ENCODE results near the gene DAGLA. TPM values are rescaled to one million over a fixed set of nuclear protein-coding genes. Genes with fewer than 3 reads are reported as not detected.

Gene DAGLA
- total RNA-seq, 2 experiments from 2014 or later, result 0.44 to 0.45 TPM

DNA sequence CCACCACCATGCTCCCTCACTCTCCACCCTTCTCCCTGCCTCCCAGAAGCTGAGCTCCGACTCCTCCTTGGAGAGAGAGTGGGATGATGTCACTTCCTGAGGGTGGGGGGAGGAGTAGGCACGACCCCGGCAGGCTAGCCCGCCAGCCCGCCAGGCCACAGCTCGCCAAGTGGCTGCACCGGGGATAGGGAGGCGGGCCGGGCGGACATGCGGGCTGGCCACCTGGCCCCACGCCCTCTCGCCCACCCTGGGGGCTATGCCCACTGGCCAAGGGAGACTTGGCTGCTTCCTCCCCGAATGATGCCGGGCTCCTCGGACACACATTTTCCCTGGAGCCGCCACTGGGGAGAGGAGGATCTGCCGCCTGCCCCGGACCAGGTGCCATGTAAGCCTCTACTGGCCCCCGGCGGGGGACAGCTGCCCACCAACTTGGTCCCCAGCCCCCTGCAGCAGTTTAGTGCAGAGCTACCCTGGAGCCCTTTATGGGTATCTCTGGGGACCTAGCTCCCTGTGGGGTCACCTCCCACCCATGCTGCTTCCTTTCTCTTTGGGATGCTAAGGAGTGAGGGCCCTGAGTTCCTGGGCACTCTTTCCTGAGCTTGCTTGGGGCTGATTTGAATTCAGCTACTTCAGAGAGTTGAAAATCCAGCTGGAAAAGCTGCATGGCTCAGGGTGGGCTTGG, 38.6 kb downstream of the DAGLA start:
- no peaks in the 10 kb centered on the region for H3K36me3 Mint-ChIP-seq (ENCODE audit: low read depth)
- H3K27me3 Mint-ChIP-seq, result no peaks in the 10 kb centered on the region
- H3K4me3 Mint-ChIP-seq, result no peak overlapping the region
- no peaks in the 10 kb centered on the region for H3K9me3 Mint-ChIP-seq
- CTCF ChIA-PET, result interaction anchor here (0.5 to 2.3 kb wide), 6 partner anchors 10 to 1526 kb away, joined by 3 to 11 read pairs (median 5); no protein-coding TSS in a partner anchor
- DNase-seq, result no peak
- no peak overlapping the region for H3K27ac Mint-ChIP-seq
- POLR2A ChIA-PET, result no interaction called here
- H3K4me1 Mint-ChIP-seq, result no peaks in the 10 kb centered on the region

DNA sequence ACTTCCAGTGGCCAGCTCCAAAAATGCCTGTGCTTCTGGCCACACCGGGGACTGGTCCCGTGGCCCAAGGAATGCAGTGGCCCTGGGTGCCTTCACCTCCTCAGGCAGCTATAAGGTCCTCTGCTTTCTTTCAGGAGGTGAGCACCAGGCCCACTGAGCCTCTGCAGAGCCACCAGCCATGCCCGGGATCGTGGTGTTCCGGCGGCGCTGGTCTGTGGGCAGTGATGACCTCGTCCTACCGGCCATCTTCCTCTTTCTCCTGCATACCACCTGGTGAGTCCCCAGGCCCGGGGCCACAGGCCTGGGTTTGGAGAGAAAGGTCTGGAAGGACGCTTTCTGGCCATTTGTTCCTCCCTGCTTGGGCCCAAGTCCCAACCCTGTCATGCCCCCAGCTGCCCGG, 39.8 kb downstream of the DAGLA start:
- POLR2A ChIA-PET, result no interaction called here
- H3K4me1 Mint-ChIP-seq, result no peaks in the 10 kb centered on the region
- H3K36me3 Mint-ChIP-seq (ENCODE audit: low read depth), result no peaks in the 10 kb centered on the region
- no peak overlapping the region for H3K4me3 Mint-ChIP-seq
- H3K9me3 Mint-ChIP-seq, result no peaks in the 10 kb centered on the region
- no peak overlapping the region for H3K27ac Mint-ChIP-seq
- no peaks in the 10 kb centered on the region for H3K27me3 Mint-ChIP-seq
- CTCF ChIA-PET, result interaction anchor here (0.9 to 2.3 kb wide), 3 partner anchors 11 to 362 kb away, joined by 3 to 11 read pairs (median 10); no protein-coding TSS in a partner anchor
- no peak for DNase-seq

DNA sequence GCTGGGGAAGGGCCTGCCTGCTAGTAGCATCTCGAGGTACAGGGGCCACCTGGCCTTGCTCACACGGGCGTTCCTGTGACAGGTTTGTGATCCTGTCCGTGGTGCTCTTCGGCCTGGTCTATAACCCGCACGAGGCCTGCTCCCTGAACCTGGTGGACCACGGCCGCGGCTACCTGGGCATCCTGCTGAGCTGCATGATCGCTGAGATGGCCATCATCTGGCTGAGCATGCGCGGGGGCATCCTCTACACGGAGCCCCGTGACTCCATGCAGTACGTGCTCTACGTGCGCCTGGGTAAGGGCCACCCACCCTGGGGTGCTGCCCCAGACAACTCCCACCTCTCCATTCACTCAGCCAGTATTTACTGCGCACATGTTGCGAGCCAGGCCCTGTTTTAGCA, 40.4 kb downstream of the DAGLA start:
- Mint-ChIP-seq H3K4me1 (no peaks in the 10 kb centered on the region), H3K4me3 (no peak overlapping the region), H3K9me3 (no peaks in the 10 kb centered on the region), H3K27me3 (no peaks in the 10 kb centered on the region), H3K27ac (no peak overlapping the region), H3K36me3 (ENCODE audit: low read depth) (no peaks in the 10 kb centered on the region)
- CTCF ChIA-PET, result interaction anchor here (0.9 to 1.6 kb wide), 2 partner anchors 40 to 361 kb away, joined by 3 read pairs; no protein-coding TSS in a partner anchor
- POLR2A ChIA-PET, result no interaction called here
- no peak for DNase-seq

DNA sequence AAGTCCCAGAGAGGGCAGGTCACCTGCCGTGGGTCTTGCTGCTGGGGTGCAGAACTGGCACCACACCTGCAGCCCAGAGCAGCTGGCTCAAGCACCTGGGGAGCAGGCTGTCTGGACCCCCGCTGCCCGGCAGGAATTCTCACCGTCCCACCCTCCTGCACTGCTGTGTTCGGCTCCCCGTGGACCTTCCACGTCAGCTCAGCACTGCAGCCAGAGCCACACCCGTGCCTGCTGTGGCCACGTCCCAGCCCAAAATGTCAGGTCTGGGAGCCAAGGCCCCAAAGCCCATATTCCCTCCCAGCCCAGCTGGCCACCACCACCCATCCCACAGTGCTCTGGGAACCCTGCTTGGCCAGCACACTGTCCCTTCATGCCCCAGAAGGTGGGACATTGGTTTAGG, 44.2 kb downstream of the DAGLA start:
- no peak for DNase-seq
- ChIA-PET POLR2A (no interaction called here), CTCF (interaction anchor here (2.6 kb wide), 1 partner anchor 9 kb away, joined by 16 read pairs; no protein-coding TSS in a partner anchor)
- Mint-ChIP-seq H3K4me3 (no peak overlapping the region), H3K27ac (no peak overlapping the region), H3K36me3 (ENCODE audit: low read depth) (no peaks in the 10 kb centered on the region), H3K27me3 (no peaks in the 10 kb centered on the region), H3K9me3 (no peaks in the 10 kb centered on the region), H3K4me1 (no peaks in the 10 kb centered on the region)

DNA sequence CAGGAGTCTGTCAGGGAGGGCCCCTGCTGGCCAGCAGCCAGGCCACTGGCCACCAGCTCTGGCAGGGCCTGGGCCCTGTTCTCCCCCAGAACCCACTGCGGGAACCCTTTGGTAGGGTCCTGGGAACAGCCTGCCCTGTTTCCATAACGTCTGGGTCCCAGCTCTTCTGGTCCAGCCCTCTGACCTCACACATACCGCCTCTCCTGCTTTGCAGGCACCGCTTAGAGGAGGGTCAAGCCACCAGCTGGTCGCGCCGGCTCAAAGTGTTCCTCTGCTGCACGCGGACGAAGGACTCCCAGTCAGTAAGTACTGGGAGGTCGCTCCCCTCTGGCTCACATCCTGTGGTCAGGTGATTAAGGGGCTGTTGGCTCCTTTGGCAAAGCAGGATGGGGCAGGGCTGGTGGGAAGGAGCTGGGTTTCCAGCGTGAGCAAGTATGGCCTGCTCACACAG, 45.6 kb downstream of the DAGLA start:
- no peaks in the 10 kb centered on the region for H3K4me1 Mint-ChIP-seq
- H3K9me3 Mint-ChIP-seq, result no peaks in the 10 kb centered on the region
- no peak overlapping the region for H3K4me3 Mint-ChIP-seq
- no peak overlapping the region for H3K27ac Mint-ChIP-seq
- CTCF ChIA-PET, result interaction anchor here (2.6 kb wide), 1 partner anchor 7 kb away, joined by 16 read pairs; no protein-coding TSS in a partner anchor
- H3K36me3 Mint-ChIP-seq (ENCODE audit: low read depth), result no peaks in the 10 kb centered on the region
- no peak for DNase-seq
- POLR2A ChIA-PET, result no interaction called here
- no peaks in the 10 kb centered on the region for H3K27me3 Mint-ChIP-seq

DNA sequence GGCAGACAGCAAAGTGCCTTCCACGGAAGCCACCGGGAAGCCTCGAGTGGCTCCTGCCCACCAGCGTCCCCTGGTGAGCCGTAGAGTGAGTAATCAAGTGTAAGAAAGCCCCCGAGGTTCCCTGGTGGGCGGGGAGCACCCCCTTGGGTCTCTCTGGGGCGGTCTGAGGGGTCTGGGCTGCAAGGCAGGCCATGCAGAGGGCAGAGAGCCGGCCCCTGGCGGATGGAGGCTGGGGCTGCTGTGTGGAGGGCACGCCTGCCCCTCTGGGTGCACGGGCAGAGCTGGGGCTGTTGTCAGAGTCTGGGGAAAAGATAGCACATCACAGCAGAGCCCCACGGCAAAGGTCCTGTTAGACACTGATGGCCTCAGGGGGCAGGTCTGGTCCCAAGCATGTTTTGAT, 46.6 kb downstream of the DAGLA start:
- CTCF ChIA-PET, result no interaction called here
- H3K27me3 Mint-ChIP-seq, result no peaks in the 10 kb centered on the region
- no peak overlapping the region for H3K4me3 Mint-ChIP-seq
- H3K27ac Mint-ChIP-seq, result no peak overlapping the region
- no peaks in the 10 kb centered on the region for H3K36me3 Mint-ChIP-seq (ENCODE audit: low read depth)
- no peaks in the 10 kb centered on the region for H3K4me1 Mint-ChIP-seq
- no peaks in the 10 kb centered on the region for H3K9me3 Mint-ChIP-seq
- POLR2A ChIA-PET, result no interaction called here
- DNase-seq, result no peak

DNA sequence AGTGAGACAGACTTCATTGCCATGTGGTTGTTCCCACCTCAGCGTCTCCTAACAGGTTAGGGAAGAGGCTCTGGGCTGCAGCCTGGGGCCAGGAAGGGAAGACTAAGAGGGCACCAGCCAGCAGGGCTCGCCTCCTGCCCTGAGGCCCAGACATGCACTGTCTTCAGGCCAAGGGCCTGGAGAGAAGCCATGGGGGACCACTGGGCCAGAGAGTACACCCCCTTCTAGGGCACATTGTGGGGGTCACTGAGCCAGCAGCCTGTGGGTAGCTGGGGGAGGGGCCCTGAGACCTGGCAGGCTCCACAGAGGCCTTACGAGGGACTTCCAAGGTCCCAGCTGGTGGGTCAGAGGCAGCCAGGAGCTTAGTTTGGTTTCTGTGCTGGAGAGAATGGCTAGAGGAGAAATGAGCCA, 47.2 kb downstream of the DAGLA start:
- CTCF ChIA-PET, result no interaction called here
- H3K36me3 Mint-ChIP-seq (ENCODE audit: low read depth), result no peaks in the 10 kb centered on the region
- no peaks in the 10 kb centered on the region for H3K27me3 Mint-ChIP-seq
- no peak overlapping the region for H3K4me3 Mint-ChIP-seq
- H3K27ac Mint-ChIP-seq, result no peak overlapping the region
- POLR2A ChIA-PET, result no interaction called here
- DNase-seq, result no peak
- H3K4me1 Mint-ChIP-seq, result no peaks in the 10 kb centered on the region
- H3K9me3 Mint-ChIP-seq, result no peaks in the 10 kb centered on the region

DNA sequence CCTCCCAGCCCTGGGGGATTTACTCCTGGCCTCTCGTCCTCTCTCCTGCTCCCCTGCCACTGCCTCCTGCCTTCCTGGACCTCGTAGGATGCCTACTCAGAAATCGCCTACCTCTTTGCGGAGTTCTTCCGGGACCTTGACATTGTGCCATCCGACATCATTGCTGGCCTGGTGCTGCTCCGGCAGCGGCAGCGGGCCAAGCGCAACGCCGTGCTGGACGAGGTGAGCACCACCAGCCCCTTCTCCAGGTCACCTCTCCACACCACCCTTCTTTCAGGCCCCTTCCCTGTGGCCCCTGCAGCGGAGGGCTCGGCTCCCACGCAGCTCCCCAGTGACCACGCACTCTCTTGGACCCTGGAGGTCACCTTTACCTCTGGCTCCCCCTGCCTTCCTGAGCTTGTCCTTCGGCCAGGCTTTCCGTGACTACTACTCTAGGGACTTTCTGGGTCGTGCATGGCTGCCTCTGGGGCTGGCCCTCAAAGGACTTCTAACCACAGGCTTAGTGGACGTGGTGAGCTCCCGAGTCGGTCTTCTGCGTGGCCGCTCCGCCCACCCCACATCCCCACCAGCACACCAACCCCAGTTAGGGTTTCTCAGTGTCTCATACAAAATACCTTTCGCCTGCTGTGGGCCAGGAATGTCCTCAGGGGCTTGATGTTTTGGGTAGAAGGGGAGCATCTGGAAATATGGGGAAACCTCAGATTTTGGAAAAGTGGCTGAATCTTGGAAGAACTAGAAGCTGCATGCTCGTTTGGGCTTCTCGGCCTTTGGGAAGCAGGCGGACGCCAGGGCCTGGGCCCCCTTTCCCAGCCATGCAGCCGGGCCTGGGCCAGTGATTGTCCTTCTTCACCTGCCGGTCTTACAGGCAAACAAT, 48.1 kb downstream of the DAGLA start:
- Mint-ChIP-seq H3K27ac (no peak overlapping the region), H3K4me3 (no peak overlapping the region), H3K27me3 (no peaks in the 10 kb centered on the region), H3K4me1 (no peaks in the 10 kb centered on the region), H3K9me3 (no peaks in the 10 kb centered on the region), H3K36me3 (ENCODE audit: low read depth) (no peaks in the 10 kb centered on the region)
- POLR2A ChIA-PET, result no interaction called here
- CTCF ChIA-PET, result no interaction called here
- no peak for DNase-seq

DNA sequence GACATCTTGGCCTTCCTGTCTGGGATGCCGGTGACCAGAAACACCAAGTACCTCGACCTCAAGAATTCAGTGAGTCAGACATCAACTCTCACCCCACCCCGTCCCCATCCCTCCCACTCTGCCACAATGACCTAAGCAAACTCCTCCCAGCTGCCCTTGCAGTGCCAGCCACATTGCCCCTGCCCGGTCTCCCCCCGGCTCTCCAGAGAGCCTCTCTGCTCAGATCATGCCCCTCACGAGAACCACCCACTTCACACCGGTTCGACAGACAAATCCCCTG, 48.7 kb downstream of the DAGLA start:
- no peaks in the 10 kb centered on the region for H3K36me3 Mint-ChIP-seq (ENCODE audit: low read depth)
- no peak overlapping the region for H3K27ac Mint-ChIP-seq
- no peaks in the 10 kb centered on the region for H3K27me3 Mint-ChIP-seq
- H3K4me3 Mint-ChIP-seq, result no peak overlapping the region
- DNase-seq, result no peak
- H3K4me1 Mint-ChIP-seq, result no peaks in the 10 kb centered on the region
- POLR2A ChIA-PET, result no interaction called here
- CTCF ChIA-PET, result no interaction called here
- H3K9me3 Mint-ChIP-seq, result no peaks in the 10 kb centered on the region

DNA sequence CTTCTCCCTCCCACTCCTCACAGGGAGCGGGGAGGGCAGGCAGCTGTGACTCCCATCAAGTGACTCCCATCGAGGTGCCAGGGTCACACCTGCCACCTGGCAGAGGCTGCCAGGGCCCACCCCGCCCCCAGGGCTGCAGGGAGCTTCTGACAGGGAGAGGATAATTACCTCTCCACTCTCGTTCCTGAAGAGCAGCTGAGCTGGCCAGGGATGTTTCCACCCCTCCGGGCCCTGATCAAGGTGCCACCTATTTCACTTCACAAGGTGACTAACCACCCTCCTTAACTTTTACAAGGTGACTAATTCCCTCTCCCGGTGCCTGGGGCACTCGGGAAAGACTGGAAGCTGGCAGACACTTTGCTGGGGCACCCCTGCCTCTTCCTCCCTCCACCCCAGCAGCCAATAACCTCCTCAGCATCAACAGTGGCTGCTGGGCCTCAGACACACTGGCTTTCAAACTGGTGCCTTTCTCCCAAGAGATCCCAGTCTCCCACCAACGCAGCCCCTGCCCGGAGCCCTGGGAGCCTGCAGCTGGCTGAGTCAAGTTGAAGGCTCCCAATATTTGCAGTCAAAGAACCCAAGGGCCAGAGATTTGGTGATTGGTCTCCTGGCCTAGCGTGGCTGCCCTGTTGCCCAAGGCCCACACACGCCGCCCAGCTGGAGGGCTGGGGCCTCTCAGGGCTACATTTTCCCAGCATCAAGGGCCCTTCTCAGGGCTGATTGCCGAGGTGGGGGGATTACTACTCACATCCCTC, 50.2 kb downstream of the DAGLA start:
- H3K4me1 Mint-ChIP-seq, result no peaks in the 10 kb centered on the region
- no peaks in the 10 kb centered on the region for H3K9me3 Mint-ChIP-seq
- H3K27ac Mint-ChIP-seq, result no peak overlapping the region
- ChIA-PET CTCF (interaction anchor here (0.6 to 0.7 kb wide), 4 partner anchors 25 to 404 kb away, joined by 3 to 6 read pairs (median 3); no protein-coding TSS in a partner anchor), POLR2A (no interaction called here)
- no peaks in the 10 kb centered on the region for H3K27me3 Mint-ChIP-seq
- no peaks in the 10 kb centered on the region for H3K36me3 Mint-ChIP-seq (ENCODE audit: low read depth)
- no peak overlapping the region for H3K4me3 Mint-ChIP-seq
- DNase-seq, result no peak

DNA sequence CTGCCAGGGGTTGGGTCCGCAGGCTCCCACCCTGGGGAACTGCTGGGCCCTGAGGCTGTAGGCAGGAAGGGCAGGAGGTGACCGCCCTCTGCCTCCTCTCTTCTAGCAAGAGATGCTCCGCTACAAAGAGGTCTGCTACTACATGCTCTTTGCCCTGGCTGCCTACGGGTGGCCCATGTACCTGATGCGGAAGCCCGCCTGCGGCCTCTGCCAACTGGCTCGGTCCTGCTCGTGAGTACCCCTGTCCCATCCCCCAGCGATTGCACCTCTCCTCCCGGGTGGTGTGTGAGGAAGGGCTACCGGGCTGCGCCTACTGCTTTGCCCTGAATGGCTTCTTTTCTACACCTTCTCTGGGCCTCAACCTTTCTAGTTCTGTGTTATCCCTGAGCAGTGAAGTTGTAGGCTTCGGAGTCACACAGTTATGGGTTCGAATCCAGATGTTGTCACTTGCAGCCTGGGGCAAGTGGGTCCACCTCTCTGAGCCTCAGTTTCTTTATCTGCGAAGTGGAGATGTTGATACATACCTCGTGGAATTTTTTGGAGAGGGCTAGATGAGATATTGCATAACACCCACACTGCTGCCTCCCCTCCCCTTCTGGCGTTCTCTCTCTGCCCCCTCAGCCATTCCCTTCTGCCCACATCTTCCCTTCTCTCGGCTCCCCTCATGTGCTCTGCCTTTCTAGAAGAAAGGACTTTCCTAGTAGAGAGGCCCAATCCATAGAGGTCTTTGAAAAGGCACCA, 51.2 kb downstream of the DAGLA start:
- H3K27ac Mint-ChIP-seq, result no peak overlapping the region
- no peaks in the 10 kb centered on the region for H3K4me1 Mint-ChIP-seq
- H3K9me3 Mint-ChIP-seq, result no peaks in the 10 kb centered on the region
- ChIA-PET POLR2A (interaction anchor here (0.7 kb wide), 1 partner anchor 56 kb away, joined by 3 read pairs; no protein-coding TSS in a partner anchor), CTCF (interaction anchor here (0.9 kb wide), 1 partner anchor 31 kb away, joined by 3 read pairs; no protein-coding TSS in a partner anchor)
- H3K27me3 Mint-ChIP-seq, result no peaks in the 10 kb centered on the region
- no peak overlapping the region for H3K4me3 Mint-ChIP-seq
- no peak for DNase-seq
- H3K36me3 Mint-ChIP-seq (ENCODE audit: low read depth), result no peaks in the 10 kb centered on the region

DNA sequence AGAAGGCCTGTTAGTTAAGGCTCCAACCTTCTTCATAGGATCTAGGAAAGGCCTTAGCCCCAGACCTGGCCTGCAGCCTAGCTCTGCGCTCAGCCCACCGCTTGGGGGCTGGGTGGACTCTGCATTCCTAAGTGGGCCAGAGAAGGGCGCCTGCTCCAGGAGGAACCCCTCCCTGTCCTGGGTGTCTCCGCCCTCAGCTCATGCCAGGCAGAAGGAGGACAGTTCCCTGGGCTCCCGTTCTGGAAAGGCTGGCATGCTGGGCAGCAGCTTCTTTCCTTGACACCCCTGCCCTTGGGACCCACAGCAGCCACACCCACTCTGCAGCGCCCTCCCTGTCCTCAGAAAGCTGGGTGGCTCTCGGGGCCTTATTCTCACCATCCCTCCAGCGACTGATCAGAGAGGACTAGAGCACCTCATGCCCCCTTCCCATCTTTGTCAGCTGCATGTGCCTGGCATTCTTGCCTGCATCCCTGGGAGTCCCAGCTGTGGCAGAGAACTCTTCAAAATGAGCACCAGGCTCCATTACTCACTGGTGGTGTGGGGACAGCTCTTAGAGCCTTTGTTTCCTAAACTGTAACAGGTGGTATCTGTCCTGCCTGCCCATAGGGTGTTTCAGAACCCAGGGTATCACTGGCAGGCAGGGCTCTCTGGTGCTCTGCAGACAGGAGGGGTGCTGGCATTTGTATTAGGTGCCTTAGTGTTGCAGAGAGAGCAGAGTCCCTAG, 51.9 kb downstream of the DAGLA start:
- no peaks in the 10 kb centered on the region for H3K27me3 Mint-ChIP-seq
- DNase-seq, result no peak
- H3K4me1 Mint-ChIP-seq, result no peaks in the 10 kb centered on the region
- no peak overlapping the region for H3K27ac Mint-ChIP-seq
- CTCF ChIA-PET, result interaction anchor here (0.9 to 2.6 kb wide), 7 partner anchors 7 to 81 kb away, joined by 3 to 20 read pairs (median 10); no protein-coding TSS in a partner anchor
- H3K4me3 Mint-ChIP-seq, result no peak overlapping the region
- no peaks in the 10 kb centered on the region for H3K36me3 Mint-ChIP-seq (ENCODE audit: low read depth)
- POLR2A ChIA-PET, result interaction anchor here (0.7 kb wide), 1 partner anchor 57 kb away, joined by 3 read pairs; no protein-coding TSS in a partner anchor
- no peaks in the 10 kb centered on the region for H3K9me3 Mint-ChIP-seq

All from activated CD4-positive, alpha-beta T cell treated with anti-CD3 and anti-CD28 coated beads, Interleukin-2, amount 10 ng/mL, durations not matched to agents 7 days and 5 days (primary cell).